H1 (cell line): ENCODE results near the gene MYDGF. TPM values are rescaled to one million over a fixed set of nuclear protein-coding genes. Genes with fewer than 3 reads are reported as not detected.

ENCODE experiments used
- CTCF ChIA-PET: fragments of 300-600 bp; sonication (Branson Sonifier 250); formaldehyde crosslinking; loops from one replicate; lab custom pipeline; 2021; ENCODE audit not compliant: partially characterized antibody; lab: Charles Lee
- POLR2A ChIA-PET: fragments of 300-600 bp; sonication (Branson Sonifier 250); formaldehyde crosslinking; loops from one replicate; lab custom pipeline; 2021; ENCODE audit warnings: inconsistent platforms; ENCODE audit not compliant: partially characterized antibody; lab: Charles Lee
- DNase-seq, 2 experiments: peaks; one replicate each; pipeline versions ENCODE4 v3.0.0 to v3.0.0-alpha.2; 2010 to 2022; ENCODE audit warnings: low spot score in 2 of 2, low read depth in 1 of 2, mixed read lengths in 1 of 2
- FAIRE-seq: peaks from 2 replicates; lab custom pipeline; 2011; peaks lifted over from hg19 to GRCh38; lab: Jason Lieb, UNC
- H2AFZ ChIP-seq: 2 replicates; pipeline ENCODE4 v1.8.1; 2012; ENCODE audit warnings: low read length, inconsistent platforms
- H2AK5ac ChIP-seq: 2 replicates; pipeline ENCODE4 v1.6.1; 2013; ENCODE audit warnings: low read depth, low read length
- H2BK120ac ChIP-seq: replicated peaks from 2 replicates; pipeline ENCODE3; 2013; ENCODE audit warnings: low read depth, low read length, inconsistent platforms
- H2BK12ac ChIP-seq: 2 replicates; pipeline ENCODE4 v1.6.1; 2013; ENCODE audit warnings: low read depth, low read length
- H2BK15ac ChIP-seq: 2 replicates; pipeline ENCODE4 v1.6.1; 2013; ENCODE audit warnings: low read length
- H2BK20ac ChIP-seq: 2 replicates; pipeline ENCODE4 v1.6.1; 2013; ENCODE audit warnings: low read length
- H2BK5ac ChIP-seq: 2 replicates; pipeline ENCODE4 v1.6.1; 2013; ENCODE audit warnings: low read depth, low read length
- H3K14ac ChIP-seq: 2 replicates; pipeline ENCODE4 v1.6.1; 2013; ENCODE audit warnings: inconsistent platforms; ENCODE audit not compliant: insufficient read length
- H3K18ac ChIP-seq: 2 replicates; pipeline ENCODE4 v1.6.1; 2013; ENCODE audit warnings: low read length; ENCODE audit errors: extremely low read depth
- H3K23ac ChIP-seq: 2 replicates; pipeline ENCODE4 v1.6.1; 2013; ENCODE audit warnings: inconsistent platforms; ENCODE audit not compliant: insufficient read length
- H3K23me2 ChIP-seq: 2 replicates; pipeline ENCODE4 v1.6.1; 2013; ENCODE audit warnings: low read depth, low read length
- H3K27ac ChIP-seq: 2 replicates; pipeline ENCODE4 v1.6.1; 2011; ENCODE audit warnings: low read depth, low read length, inconsistent platforms
- H3K27me3 ChIP-seq, 4 experiments: replicated peaks in 1 of 4; 1 replicate in 1 of 4; 2 replicates in 3 of 4; pipeline versions ENCODE4 v1.6.1 to v1.8.1; 2011 to 2013; ENCODE audit warnings: low read length in 3 of 4, mild to moderate bottlenecking in 3 of 4, inconsistent platforms in 2 of 4, mixed read lengths in 2 of 4, moderate library complexity in 1 of 4; ENCODE audit not compliant: control insufficient read depth in 3 of 4, insufficient read depth in 3 of 4; ENCODE audit errors: extremely low read depth in 1 of 4
- H3K36me3 ChIP-seq, 4 experiments: 2 replicates each; pipeline versions ENCODE4 v1.6.1 to v1.8.1; 2011 to 2013; ENCODE audit warnings: mild to moderate bottlenecking in 4 of 4, low read length in 3 of 4, moderate library complexity in 2 of 4, control low read depth in 1 of 4, inconsistent platforms in 1 of 4; ENCODE audit not compliant: insufficient read depth in 4 of 4, control insufficient read depth in 2 of 4
- H3K4ac ChIP-seq: replicated peaks from 2 replicates; pipeline ENCODE3; 2013; ENCODE audit warnings: low read length, low read depth, mixed read lengths, inconsistent platforms; ENCODE audit not compliant: insufficient read length
- H3K4me1 ChIP-seq, 4 experiments: replicated peaks in 1 of 4; 1 replicate in 1 of 4; 2 replicates in 3 of 4; pipeline versions ENCODE4 v1.6.1 to v1.8.1; 2011 to 2013; ENCODE audit warnings: low read length in 3 of 4, inconsistent platforms in 2 of 4, mixed read lengths in 1 of 4; ENCODE audit not compliant: insufficient read depth in 4 of 4, control insufficient read depth in 3 of 4
- H3K4me2 ChIP-seq, 2 experiments: 2 replicates each; pipeline versions ENCODE4 v1.6.1 to v1.8.1; 2011 to 2013; ENCODE audit warnings: low read depth in 2 of 2, low read length in 2 of 2, control low read depth in 1 of 2, inconsistent platforms in 1 of 2, mild to moderate bottlenecking in 1 of 2; ENCODE audit not compliant: insufficient read depth in 1 of 2
- H3K4me3 ChIP-seq, 4 experiments: fragments of 200-600, 300-600 bp in 1 of 4; sonication (generic), shearing (Covaris generic), sonication (Bioruptor Twin) in 1 of 4; 2 replicates each; pipeline versions ENCODE4 v1.5.1 to v1.8.1; 2011 to 2016; ENCODE audit warnings: low read length in 4 of 4, low read depth in 3 of 4, control low read depth in 2 of 4, inconsistent platforms in 2 of 4, mild to moderate bottlenecking in 2 of 4, mixed read lengths in 1 of 4, moderate library complexity in 1 of 4; ENCODE audit not compliant: insufficient read depth in 2 of 4; ENCODE audit errors: extremely low read depth in 1 of 4
- H3K56ac ChIP-seq: replicated peaks from 2 replicates; pipeline ENCODE3; 2013; ENCODE audit warnings: low read depth, mild to moderate bottlenecking, mixed read lengths, low read length, inconsistent platforms; ENCODE audit not compliant: insufficient read length
- H3K79me1 ChIP-seq: 2 replicates; pipeline ENCODE4 v1.6.1; 2013; ENCODE audit warnings: low read depth, low read length, control low read depth
- H3K79me2 ChIP-seq, 2 experiments: 2 replicates each; pipeline versions ENCODE4 v1.6.1 to v1.8.1; 2012 to 2013; ENCODE audit warnings: low read length in 2 of 2, mild to moderate bottlenecking in 2 of 2, inconsistent platforms in 1 of 2; ENCODE audit not compliant: insufficient read depth in 2 of 2, control insufficient read depth in 1 of 2
- H3K9ac ChIP-seq, 4 experiments: replicated peaks in 1 of 4; 1 replicate in 1 of 4; 2 replicates in 3 of 4; pipeline versions ENCODE4 v1.6.1 to v1.8.1; 2011 to 2013; ENCODE audit warnings: low read depth in 3 of 4, low read length in 3 of 4, control low read depth in 2 of 4, mild to moderate bottlenecking in 2 of 4, moderate library complexity in 2 of 4, inconsistent platforms in 1 of 4; ENCODE audit errors: extremely low read depth in 1 of 4
- H3K9me3 ChIP-seq, 2 experiments: 2 replicates each; pipeline versions ENCODE4 v1.6.1 to v1.8.1; 2012 to 2013; ENCODE audit warnings: mild to moderate bottlenecking in 2 of 2, moderate library complexity in 2 of 2, control low read depth in 1 of 2, inconsistent platforms in 1 of 2, low read depth in 1 of 2, low read length in 1 of 2, mixed read lengths in 1 of 2; ENCODE audit not compliant: insufficient read depth in 2 of 2
- H4K20me1 ChIP-seq, 2 experiments: replicated peaks in 1 of 2; 2 replicates each; pipeline versions ENCODE3 to v1.8.1; 2011 to 2013; ENCODE audit warnings: inconsistent platforms in 2 of 2, low read length in 2 of 2, mild to moderate bottlenecking in 1 of 2; ENCODE audit not compliant: insufficient read depth in 2 of 2, control insufficient read depth in 1 of 2
- H4K5ac ChIP-seq: 2 replicates; pipeline ENCODE4 v1.6.1; 2013; ENCODE audit warnings: low read length, low read depth, mixed read lengths, inconsistent platforms; ENCODE audit not compliant: insufficient read length
- H4K8ac ChIP-seq: 2 replicates; pipeline ENCODE4 v1.8.0; 2013; ENCODE audit warnings: mild to moderate bottlenecking, moderate library complexity, low read length, inconsistent platforms; ENCODE audit not compliant: insufficient read depth; ENCODE audit errors: extremely low read depth
- H4K91ac ChIP-seq: replicated peaks from 2 replicates; pipeline ENCODE3; 2013; ENCODE audit warnings: low read length, mixed read lengths, inconsistent platforms; ENCODE audit not compliant: insufficient read length
- ASH2L ChIP-seq: fragments of 200-600, 300-600 bp; sonication (generic); IDR thresholded peaks from one replicate; pipeline ENCODE4 v1.7.1; 2017; ENCODE audit warnings: low read length
- BCL11A ChIP-seq, 2 experiments: IDR thresholded peaks; one replicate each; pipeline ENCODE4 v1.6.1; 2011; ENCODE audit warnings: low read depth in 2 of 2, low read length in 2 of 2, mild to moderate bottlenecking in 2 of 2
- BRCA1 ChIP-seq: IDR thresholded peaks from 2 replicates; pipeline ENCODE4 v1.6.1; 2012; ENCODE audit warnings: low read depth, low read length, improper control_type of control experiment
- CHD2 ChIP-seq: IDR thresholded peaks from 2 replicates; pipeline ENCODE4 v1.6.1; 2012; ENCODE audit warnings: low read length, improper control_type of control experiment
- EGR1 ChIP-seq: IDR thresholded peaks from 2 replicates; pipeline ENCODE4 v1.6.1; 2011; ENCODE audit warnings: low read depth, low read length, borderline replicate concordance
- JUN ChIP-seq: IDR thresholded peaks from 2 replicates; pipeline ENCODE4 v1.6.1; 2011; ENCODE audit warnings: low read depth, mild to moderate bottlenecking, improper control_type of control experiment, low read length
- KDM4A ChIP-seq: IDR thresholded peaks from one replicate; pipeline ENCODE4 v1.7.1; 2012; ENCODE audit warnings: low read depth, mild to moderate bottlenecking, moderate library complexity, low read length, inconsistent platforms; ENCODE audit not compliant: severe bottlenecking
- KDM5A ChIP-seq: fragments of 200-600 bp; IDR thresholded peaks from 2 replicates; pipeline ENCODE4 v1.7.1; 2012; ENCODE audit warnings: mild to moderate bottlenecking, low read length, inconsistent platforms, mixed read lengths
- RFX5 ChIP-seq: IDR thresholded peaks from 2 replicates; pipeline ENCODE4 v1.6.1; 2011; ENCODE audit warnings: low read depth, low read length, improper control_type of control experiment, borderline replicate concordance
- RXRA ChIP-seq: IDR thresholded peaks from 2 replicates; pipeline ENCODE4 v1.6.1; 2011; ENCODE audit warnings: low read depth, mild to moderate bottlenecking, low read length, moderate library complexity; ENCODE audit not compliant: insufficient read depth
- SP2 ChIP-seq: IDR thresholded peaks from 2 replicates; pipeline ENCODE4 v1.6.1; 2012; ENCODE audit warnings: mild to moderate bottlenecking, low read length, inconsistent platforms
- TCF12 ChIP-seq: IDR thresholded peaks from 2 replicates; pipeline ENCODE4 v1.6.1; 2011; ENCODE audit warnings: low read depth, mild to moderate bottlenecking, low read length
- WGBS, 2 experiments: shearing (Covaris generic) in 1 of 2; methylation state at CpG; one replicate each; pipeline versions ENCODE4 v1.1.6 to v1.1.7; 2013 to 2015; ENCODE audit warnings: low lambda C conversion rate in 2 of 2, mixed read lengths in 2 of 2, inconsistent platforms in 1 of 2, low coverage in 1 of 2, missing lambda C conversion rate in 1 of 2; ENCODE audit not compliant: insufficient replicate concordance in 2 of 2, insufficient coverage in 1 of 2, insufficient read length in 1 of 2; ENCODE audit errors: extremely low coverage in 1 of 2, missing lambda C conversion rate in 1 of 2; 5-methylcytosine and 5-hydroxymethylcytosine counted together
- polyA plus RNA-seq, 7 experiments: library from polyadenylated mRNA; depleted of rRNA in 3 of 7; stranded (reverse) in 5 of 7; unstranded in 2 of 7; fragments of >200 nt in 5 of 7; fragments of 200-250 nt in 2 of 7; gene quantifications; 1 replicate in 5 of 7; 2 replicates in 1 of 7; 4 replicates in 1 of 7; pipeline versions ENCODE4 v1.2.1 to v1.2.3, GENCODE V29; 2011 to 2013; ENCODE audit warnings: missing spikeins in 2 of 7, mixed read lengths in 2 of 7
- total RNA-seq: library from RNA; stranded (reverse); fragmentation: NEBNext Ultra II Directional; extraction: Animal tissue kit (Norgen Biotek cat#: 25700); gene quantifications from 2 replicates; pipeline ENCODE4 v1.2.1, GENCODE V29; 2021
- TF ChIP-seq, protein P1 (sequence below): IDR thresholded peaks from 2 replicates; pipeline ENCODE4 v1.6.1; 2012; ENCODE audit warnings: inconsistent platforms

Gene MYDGF
- total and polyA plus RNA-seq, 2 of the 8 experiments (the other 6 are each of a cell fraction or from before 2014, with no cell fraction given): 40.6 to 51.1 TPM

DNA sequence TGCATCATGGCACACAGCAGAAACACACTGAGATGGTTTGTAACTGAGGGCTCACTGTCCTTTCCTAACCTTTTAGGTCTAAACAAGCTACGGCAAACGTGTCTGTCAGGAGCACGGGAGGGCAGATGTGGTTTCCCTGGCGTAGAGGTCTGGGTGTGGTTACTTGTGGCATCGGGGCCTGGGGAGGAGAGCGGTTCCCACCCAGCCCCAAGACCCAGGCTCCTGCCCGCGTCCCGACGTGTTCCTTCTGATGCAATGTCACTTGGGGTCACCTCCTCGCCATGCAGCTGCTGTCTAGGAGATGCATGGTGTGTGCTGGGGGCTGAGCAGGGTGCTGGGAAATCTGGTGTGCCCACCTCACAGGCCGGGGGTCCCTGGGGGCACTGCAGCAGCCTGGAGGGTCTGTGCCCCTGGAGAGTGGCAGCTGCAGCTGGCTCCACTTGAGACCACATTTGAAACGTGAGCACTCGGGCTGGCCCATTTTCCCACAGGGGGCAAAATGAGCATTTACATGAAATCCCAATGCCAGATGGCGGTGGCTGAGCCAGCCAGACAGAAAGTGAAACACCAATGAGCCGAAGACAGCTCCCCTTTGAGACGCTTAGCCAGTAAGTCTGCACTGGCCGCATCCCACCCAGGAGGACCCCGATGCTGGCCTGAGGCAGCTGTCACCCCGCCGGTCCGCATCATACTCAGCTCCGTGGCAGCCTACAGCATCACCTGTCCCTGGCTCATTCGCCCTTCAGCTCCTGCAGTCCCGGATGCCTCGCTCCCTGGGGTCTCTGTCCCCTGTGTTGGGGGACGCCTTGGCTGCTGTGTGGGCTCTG lies 22.3 kb upstream of the MYDGF start:
- no peak overlapping the region for H2BK20ac ChIP-seq
- no peak overlapping the region for H3K14ac ChIP-seq
- no peak overlapping the region for H3K4me3 ChIP-seq
- no peak overlapping the region for H2BK120ac ChIP-seq
- H2AFZ ChIP-seq: no peak overlapping the region
- H4K8ac ChIP-seq: no peak overlapping the region
- FAIRE-seq (no peak), DNase-seq (no peak)
- no peak overlapping the region for H3K4ac ChIP-seq
- no peaks in the 10 kb centered on the region for H3K79me2 ChIP-seq
- no peak overlapping the region for H3K4me2 ChIP-seq
- H3K79me1 ChIP-seq: no peaks in the 10 kb centered on the region
- no peaks in the 10 kb centered on the region for H3K9me3 ChIP-seq
- H2AK5ac ChIP-seq: no peak overlapping the region
- ChIA-PET POLR2A (interaction anchor here (0.6 to 1.8 kb wide), 4 partner anchors 9 to 43 kb away, joined by 3 to 5 read pairs (median 4); no protein-coding TSS in a partner anchor), CTCF (interaction anchor here (0.7 to 1.1 kb wide), 3 partner anchors 10 to 118 kb away, joined by 3 read pairs; no protein-coding TSS in a partner anchor)
- H3K23me2 ChIP-seq: no peaks in the 10 kb centered on the region
- H4K91ac ChIP-seq: no peak overlapping the region
- H3K9ac ChIP-seq: no peak overlapping the region
- H3K56ac ChIP-seq: no peak overlapping the region
- no peak overlapping the region for H2BK15ac ChIP-seq
- WGBS, 2 experiments: 94% methylated on average over 27 of the region's 27 CpGs; no CpG with 5 or more reads in 1 of the 2 experiments
- H3K4me1 ChIP-seq: no peaks in the 10 kb centered on the region
- peaks cover 2 to 11% of the 10 kb centered on the region in 2 experiments for H4K20me1 ChIP-seq
- no peak overlapping the region for H3K23ac ChIP-seq
- peaks cover 11 to 42% (median 37%) of the 10 kb centered on the region in 4 experiments; a peak in 7 of 8 replicates for H3K36me3 ChIP-seq
- H4K5ac ChIP-seq: no peak overlapping the region
- no peaks in the 10 kb centered on the region for H3K27me3 ChIP-seq
- H2BK12ac ChIP-seq: no peak overlapping the region
- H3K27ac ChIP-seq: no peak overlapping the region
- H3K18ac ChIP-seq: no peak overlapping the region
- H2BK5ac ChIP-seq: no peak overlapping the region; the same call in 1 of the 2 replicates
- TF ChIP-seq, protein P1, sequence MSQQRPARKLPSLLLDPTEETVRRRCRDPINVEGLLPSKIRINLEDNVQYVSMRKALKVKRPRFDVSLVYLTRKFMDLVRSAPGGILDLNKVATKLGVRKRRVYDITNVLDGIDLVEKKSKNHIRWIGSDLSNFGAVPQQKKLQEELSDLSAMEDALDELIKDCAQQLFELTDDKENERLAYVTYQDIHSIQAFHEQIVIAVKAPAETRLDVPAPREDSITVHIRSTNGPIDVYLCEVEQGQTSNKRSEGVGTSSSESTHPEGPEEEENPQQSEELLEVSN: no peak
- TF ChIP-seq TCF12 (no peak), KDM5A (no peak), SP2 (no peak), RFX5 (no peak), ASH2L (no peak), CHD2 (no peak), EGR1 (no peak), RXRA (no peak), BRCA1 (no peak), JUN (no peak), BCL11A (IDR thresholded peaks at IDR 0.05; ENCODE audit: low read depth in 2 of 2, low read length in 2 of 2) (no peak), KDM4A (no peak)
